GM12878 (cell line): ENCODE results near the gene EIF3A. TPM values are rescaled to one million over a fixed set of nuclear protein-coding genes. Genes with fewer than 3 reads are reported as not detected.

Experiments used
- ATAC-seq: fragments of 200-7000 bp; cut with Tn5 transposase; 3 replicates; pipeline ENCODE4 v1.9.1; 2020; ENCODE audit warnings: mild to moderate bottlenecking, moderate library complexity
- BruUV-seq: library from RNA; stranded (reverse); fragments of 400-500 nt; replicated peaks from 2 replicates; lab custom pipeline; 2021; lab: Mats Ljungman, UMichigan
- CTCF ChIA-PET: fragments of 300-600 bp; sonication (Branson Sonifier 250); formaldehyde crosslinking; extraction: SDS; loops from one replicate; lab custom pipeline; 2021; ENCODE audit warnings: inconsistent platforms; lab: Yijun Ruan, JAX
- POLR2A ChIA-PET: fragments of 350-600 bp; formaldehyde crosslinking; extraction: SDS; loops from one replicate; lab custom pipeline; 2021; ENCODE audit warnings: inconsistent platforms; lab: Charles Lee
- RAD21 ChIA-PET: fragments of 300-600 bp; sonication (Branson Sonifier 250); formaldehyde crosslinking; loops from one replicate; lab custom pipeline; 2023; ENCODE audit warnings: antibody characterized with exemption; ENCODE audit not compliant: unreplicated experiment; lab: Charles Lee
- SMC1A ChIA-PET: fragments of 300-600 bp; sonication (Branson Sonifier 250); formaldehyde crosslinking; loops from one replicate; lab custom pipeline; 2023; ENCODE audit not compliant: unreplicated experiment, uncharacterized antibody; lab: Charles Lee
- DNase-seq: peaks from one replicate; pipeline ENCODE4 v3.0.0-alpha.2; 2011; ENCODE audit warnings: low read depth, low spot score
- FAIRE-seq: peaks from 3 replicates; lab custom pipeline; 2011; peaks lifted over from hg19 to GRCh38; lab: Jason Lieb, UNC
- H2AFZ ChIP-seq: 2 replicates; pipeline ENCODE4 v1.6.0; 2011; ENCODE audit warnings: low read depth, low read length, control low read depth; ENCODE audit not compliant: control insufficient read depth
- H3K27ac ChIP-seq: 2 replicates; pipeline ENCODE4 v1.5.1; 2011; ENCODE audit warnings: control low read depth; ENCODE audit not compliant: control insufficient read depth, insufficient read depth
- H3K27me3 ChIP-seq, 2 experiments: replicated peaks in 1 of 2; 2 replicates each; pipeline versions ENCODE4 v1.6.0 to v1.6.1; 2011; ENCODE audit warnings: low read length in 1 of 2; ENCODE audit not compliant: control insufficient read depth in 2 of 2, insufficient read depth in 2 of 2
- H3K36me3 ChIP-seq, 2 experiments: 2 replicates each; pipeline ENCODE4 v1.5.1; 2011; ENCODE audit warnings: low read length in 1 of 2; ENCODE audit not compliant: control insufficient read depth in 2 of 2, insufficient read depth in 2 of 2
- H3K4me1 ChIP-seq: 2 replicates; pipeline ENCODE4 v1.6.1; 2011; ENCODE audit warnings: mild to moderate bottlenecking, low read length, moderate library complexity, mixed read lengths; ENCODE audit not compliant: control insufficient read depth, insufficient read depth
- H3K4me2 ChIP-seq: 2 replicates; pipeline ENCODE4 v1.6.0; 2011; ENCODE audit warnings: control low read depth; ENCODE audit not compliant: control insufficient read depth, insufficient read depth
- H3K4me3 ChIP-seq: fragments of 200-600 bp; sonication (generic); 2 replicates; pipeline ENCODE4 v1.5.1; 2016
- H3K79me2 ChIP-seq: 2 replicates; pipeline ENCODE4 v1.6.0; 2011; ENCODE audit warnings: low read length; ENCODE audit not compliant: control insufficient read depth, insufficient read depth
- H3K9ac ChIP-seq: 2 replicates; pipeline ENCODE4 v1.8.0; 2011; ENCODE audit warnings: low read length, control low read depth, mixed read lengths; ENCODE audit not compliant: control insufficient read depth, insufficient read depth
- H3K9me3 ChIP-seq: replicated peaks from 3 replicates; pipeline ENCODE4 v1.5.1; 2011; ENCODE audit warnings: mild to moderate bottlenecking, low read length; ENCODE audit not compliant: control insufficient read depth, insufficient read depth
- H4K20me1 ChIP-seq: 2 replicates; pipeline ENCODE4 v1.6.0; 2011; ENCODE audit not compliant: control insufficient read depth, insufficient read depth
- BCL11A ChIP-seq: IDR thresholded peaks from 2 replicates; pipeline ENCODE4 v1.6.1; 2011; ENCODE audit warnings: low read depth, low read length
- IRF4 ChIP-seq: IDR thresholded peaks from 2 replicates; pipeline ENCODE4 v1.6.1; 2011; ENCODE audit warnings: low read depth, low read length
- KDM1A ChIP-seq: fragments of 200-600 bp; sonication (generic); IDR thresholded peaks from 2 replicates; pipeline ENCODE4 v1.6.1; 2016; ENCODE audit warnings: borderline replicate concordance
- MTA2 ChIP-seq: fragments of 450-650 bp; IDR thresholded peaks from 2 replicates; pipeline ENCODE4 v1.6.1; 2016; ENCODE audit warnings: low read depth, mild to moderate bottlenecking, moderate library complexity
- NFXL1 ChIP-seq: fragments of 450-650 bp; IDR thresholded peaks from 2 replicates; pipeline ENCODE4 v1.6.1; 2017; ENCODE audit warnings: antibody characterized with exemption, mild to moderate bottlenecking, borderline replicate concordance
- PAX5 ChIP-seq: IDR thresholded peaks from 2 replicates; pipeline ENCODE4 v1.6.1; 2011; ENCODE audit warnings: low read depth, low read length, borderline replicate concordance
- RELA ChIP-seq: fragments of 450-650 bp; IDR thresholded peaks from 2 replicates; pipeline ENCODE4 v1.8.0; 2014; ENCODE audit warnings: borderline replicate concordance; ENCODE audit not compliant: partially characterized antibody
- WGBS: methylation state at CpG from one replicate; pipeline ENCODE4 v1.1.6; 2016; ENCODE audit warnings: low lambda C conversion rate; ENCODE audit not compliant: insufficient replicate concordance, insufficient coverage; ENCODE audit errors: missing lambda C conversion rate; 5-methylcytosine and 5-hydroxymethylcytosine counted together
- in situ Hi-C: fragments of 300-500 bp; cut with MboI; formaldehyde crosslinking; loops from 9 replicates; pipeline ENCODE4 v1.14.3; 2018; ENCODE audit warnings: mixed read lengths
- intact Hi-C: fragments of 100-400 bp; cut with micrococcal nuclease; formaldehyde crosslinking; loops from one replicate; pipeline ENCODE4 v1.14.2; 2022; ENCODE audit not compliant: unreplicated experiment
- polyA plus RNA-seq, 11 experiments: library from polyadenylated mRNA; depleted of rRNA in 4 of 11; unstranded in 6 of 11; stranded (reverse) in 5 of 11; fragments of >200 nt; fragmentation: Nextera tagmentation in 4 of 11; fragmentation: Illumina TruSeq in 1 of 11; extraction: Ambion mirVana in 4 of 11; extraction: Trizol in 1 of 11; gene quantifications; 1 replicate in 1 of 11; 2 replicates in 10 of 11; pipeline versions ENCODE4 v1.2.1 to v1.2.3, GENCODE V29; 2011 to 2016; ENCODE audit warnings: inconsistent platforms in 2 of 11, missing spikeins in 2 of 11, low read depth in 1 of 11
- total RNA-seq, 4 experiments: library from RNA; depleted of rRNA in 3 of 4; stranded (reverse); fragments of >200 nt in 3 of 4; fragmentation: Illumina TruSeq in 1 of 4; extraction: Trizol in 1 of 4; gene quantifications; 2 replicates each; pipeline versions ENCODE4 v1.2.1 to v1.2.3, GENCODE V29; 2013 to 2021
- TF ChIP-seq, protein P1 (sequence below): IDR thresholded peaks from 2 replicates; pipeline ENCODE4 v1.6.1; 2011; ENCODE audit warnings: low read depth, mild to moderate bottlenecking, low read length, moderate library complexity, borderline replicate concordance; ENCODE audit errors: extremely low read depth
- TF ChIP-seq, protein P2 (sequence below): fragments of 450-650 bp; IDR thresholded peaks from 2 replicates; pipeline ENCODE4 v1.6.1; 2018; ENCODE audit warnings: borderline replicate concordance, mild to moderate bottlenecking; ENCODE audit not compliant: partially characterized antibody

EIF3A gene
- total and polyA plus RNA-seq, 10 of the 15 experiments (the other 5 are each of a cell fraction or from before 2014, with no cell fraction given) = 42.3 to 195 (median 96.3) TPM

DNA sequence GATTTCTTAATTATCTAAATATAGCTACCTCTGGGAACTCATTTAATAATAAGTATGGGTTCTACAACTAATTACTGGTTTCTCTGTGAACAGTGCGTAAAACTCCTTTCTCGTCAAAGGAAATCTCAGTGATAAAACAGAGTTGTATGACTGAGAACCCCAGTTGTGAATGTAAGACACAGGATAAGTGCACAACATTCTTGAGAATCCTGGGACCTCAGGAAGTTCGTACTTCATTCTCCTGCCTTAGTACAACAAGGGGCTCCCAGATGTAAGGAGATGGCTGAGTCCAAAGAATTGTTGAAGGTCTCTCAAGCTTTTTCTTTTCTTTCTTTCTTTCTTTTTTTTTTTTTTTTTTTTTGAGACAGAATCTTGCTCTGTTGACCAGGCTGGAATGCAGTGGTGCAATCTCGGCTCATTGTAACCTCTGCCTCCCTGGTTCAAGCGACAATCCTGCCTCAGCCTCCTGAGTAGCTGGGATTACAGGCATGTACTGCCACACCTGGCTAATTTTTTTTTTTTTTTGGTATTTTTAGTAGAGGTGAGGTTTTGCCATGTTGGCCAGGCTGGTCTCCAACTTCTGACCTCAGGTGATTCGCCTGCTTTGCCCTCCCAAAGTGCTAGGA, 35.8 kb upstream of the EIF3A start:
- Histone ChIP-seq H3K4me3 (no peak overlapping the region), H3K9ac (no peak overlapping the region), H3K27me3 (no peaks in the 10 kb centered on the region), H4K20me1 (no peaks in the 10 kb centered on the region), H3K4me2 (no peak overlapping the region), H2AFZ (no peak overlapping the region), H3K79me2 (no peaks in the 10 kb centered on the region), H3K36me3 (peaks cover 0 to 8% of the 10 kb centered on the region in 2 experiments; a peak in 2 of 4 replicates), H3K4me1 (peaks cover 16% of the 10 kb centered on the region), H3K9me3 (no peaks in the 10 kb centered on the region), H3K27ac (no peak overlapping the region)
- FAIRE-seq (no peak), DNase-seq (no peak), ATAC-seq (no peak)
- WGBS = 90% methylated on average over 6 of the region's 6 CpGs
- POLR2A ChIA-PET = interaction anchor here (0.6 kb wide), 1 partner anchor 103 kb away, joined by 3 read pairs; no protein-coding TSS in a partner anchor
- CTCF ChIA-PET = interaction anchor here (1.6 to 2.3 kb wide), 2 partner anchors 12 to 83 kb away, joined by 5 to 7 read pairs; no protein-coding TSS in a partner anchor
- BruUV-seq = no TSS peak
- RAD21 ChIA-PET = no interaction called here
- TF ChIP-seq IRF4 (no peak), MTA2 (no peak), BCL11A (no peak), NFXL1 (no peak), RELA (no peak), PAX5 (no peak), KDM1A (no peak)
- TF ChIP-seq, protein P1, sequence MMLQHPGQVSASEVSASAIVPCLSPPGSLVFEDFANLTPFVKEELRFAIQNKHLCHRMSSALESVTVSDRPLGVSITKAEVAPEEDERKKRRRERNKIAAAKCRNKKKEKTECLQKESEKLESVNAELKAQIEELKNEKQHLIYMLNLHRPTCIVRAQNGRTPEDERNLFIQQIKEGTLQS = no peak
- TF ChIP-seq, protein P2, sequence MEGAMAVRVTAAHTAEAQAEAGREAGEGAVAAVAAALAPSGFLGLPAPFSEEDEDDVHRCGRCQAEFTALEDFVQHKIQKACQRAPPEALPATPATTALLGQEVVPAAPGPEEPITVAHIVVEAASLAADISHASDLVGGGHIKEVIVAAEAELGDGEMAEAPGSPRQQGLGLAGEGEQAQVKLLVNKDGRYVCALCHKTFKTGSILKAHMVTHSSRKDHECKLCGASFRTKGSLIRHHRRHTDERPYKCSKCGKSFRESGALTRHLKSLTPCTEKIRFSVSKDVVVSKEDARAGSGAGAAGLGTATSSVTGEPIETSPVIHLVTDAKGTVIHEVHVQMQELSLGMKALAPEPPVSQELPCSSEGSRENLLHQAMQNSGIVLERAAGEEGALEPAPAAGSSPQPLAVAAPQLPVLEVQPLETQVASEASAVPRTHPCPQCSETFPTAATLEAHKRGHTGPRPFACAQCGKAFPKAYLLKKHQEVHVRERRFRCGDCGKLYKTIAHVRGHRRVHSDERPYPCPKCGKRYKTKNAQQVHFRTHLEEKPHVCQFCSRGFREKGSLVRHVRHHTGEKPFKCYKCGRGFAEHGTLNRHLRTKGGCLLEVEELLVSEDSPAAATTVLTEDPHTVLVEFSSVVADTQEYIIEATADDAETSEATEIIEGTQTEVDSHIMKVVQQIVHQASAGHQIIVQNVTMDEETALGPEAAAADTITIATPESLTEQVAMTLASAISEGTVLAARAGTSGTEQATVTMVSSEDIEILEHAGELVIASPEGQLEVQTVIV = no peak
- SMC1A ChIA-PET = interaction anchor here (0.7 to 1.6 kb wide), 3 partner anchors 9 to 30 kb away, joined by 4 to 7 read pairs (median 5); no protein-coding TSS in a partner anchor
- in situ Hi-C loops (no loop called here), intact Hi-C loops (no loop called here)
